Measurements from ENCODE around the gene PPP1R10. TPM values are rescaled to one million over a fixed set of nuclear protein-coding genes. Genes with fewer than 3 reads are reported as not detected.

Gene PPP1R10
- total RNA-seq, 1 experiment from 2014 or later, result 123 TPM

DNA sequence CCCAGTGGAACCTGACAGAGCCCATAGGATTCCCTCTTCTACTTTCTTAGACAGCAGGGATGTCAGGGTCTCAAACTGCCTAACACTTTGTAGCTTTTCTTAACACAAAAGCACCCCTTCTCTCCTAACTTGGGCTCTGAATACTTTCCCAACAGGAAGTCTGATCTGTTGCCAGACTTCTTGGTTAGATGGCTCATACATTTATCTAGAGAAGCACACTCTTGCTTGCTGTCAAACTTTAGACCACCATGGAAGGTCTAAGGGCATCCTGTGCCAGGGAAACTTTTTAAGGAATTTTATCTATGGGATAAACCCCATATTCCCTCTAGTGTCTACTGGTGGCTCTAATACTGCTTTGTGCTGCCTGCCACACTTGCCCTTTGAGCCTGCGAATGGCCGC, 26.6 kb upstream of the PPP1R10 start:
- no peaks in the 10 kb centered on the region for H3K9me3 Mint-ChIP-seq
- no peak overlapping the region for H3K27ac ChIP-seq (ENCODE audit: insufficient read length, low read depth, low read length)
- no peak overlapping the region for H2BK20ac ChIP-seq (ENCODE audit: low read depth, low read length, poor library complexity, severe bottlenecking)
- no peak overlapping the region for H4K8ac ChIP-seq (replicated peaks; ENCODE audit: insufficient read length, low read depth, low read length)
- H3K9me3 ChIP-seq (ENCODE audit: control insufficient read depth, low read depth, low read length), result no peaks in the 10 kb centered on the region
- H3K56ac ChIP-seq (ENCODE audit: insufficient read length, low read depth, low read length), result no peak overlapping the region
- no peaks in the 10 kb centered on the region for H4K20me1 ChIP-seq (ENCODE audit: control insufficient read depth, insufficient read depth, insufficient read length)
- peaks cover 2% of the 10 kb centered on the region for H3K79me1 ChIP-seq (ENCODE audit: insufficient read depth, low read depth, low read length, poor library complexity, severe bottlenecking)
- H3K23me2 ChIP-seq (ENCODE audit: insufficient read length, low read depth, low read length, poor library complexity, severe bottlenecking), result peaks cover 8% of the 10 kb centered on the region
- H2BK5ac ChIP-seq (ENCODE audit: insufficient read length, low read length), result no peak overlapping the region
- no peak overlapping the region; a peak in 1 of 5 replicates for H3K4me3 Mint-ChIP-seq
- TF ChIP-seq, protein P1, sequence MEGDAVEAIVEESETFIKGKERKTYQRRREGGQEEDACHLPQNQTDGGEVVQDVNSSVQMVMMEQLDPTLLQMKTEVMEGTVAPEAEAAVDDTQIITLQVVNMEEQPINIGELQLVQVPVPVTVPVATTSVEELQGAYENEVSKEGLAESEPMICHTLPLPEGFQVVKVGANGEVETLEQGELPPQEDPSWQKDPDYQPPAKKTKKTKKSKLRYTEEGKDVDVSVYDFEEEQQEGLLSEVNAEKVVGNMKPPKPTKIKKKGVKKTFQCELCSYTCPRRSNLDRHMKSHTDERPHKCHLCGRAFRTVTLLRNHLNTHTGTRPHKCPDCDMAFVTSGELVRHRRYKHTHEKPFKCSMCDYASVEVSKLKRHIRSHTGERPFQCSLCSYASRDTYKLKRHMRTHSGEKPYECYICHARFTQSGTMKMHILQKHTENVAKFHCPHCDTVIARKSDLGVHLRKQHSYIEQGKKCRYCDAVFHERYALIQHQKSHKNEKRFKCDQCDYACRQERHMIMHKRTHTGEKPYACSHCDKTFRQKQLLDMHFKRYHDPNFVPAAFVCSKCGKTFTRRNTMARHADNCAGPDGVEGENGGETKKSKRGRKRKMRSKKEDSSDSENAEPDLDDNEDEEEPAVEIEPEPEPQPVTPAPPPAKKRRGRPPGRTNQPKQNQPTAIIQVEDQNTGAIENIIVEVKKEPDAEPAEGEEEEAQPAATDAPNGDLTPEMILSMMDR (conservative IDR thresholded peaks at IDR 0.05), result no peak
- H4K5ac ChIP-seq (ENCODE audit: insufficient read length, low read depth, low read length), result no peak overlapping the region
- no peaks in the 10 kb centered on the region for H3K79me2 ChIP-seq (ENCODE audit: insufficient read depth, low read length)
- H3K4me1 ChIP-seq (ENCODE audit: insufficient read depth, low read length), result no peaks in the 10 kb centered on the region
- H3K14ac ChIP-seq (ENCODE audit: insufficient read depth, low read length), result no peak overlapping the region
- no peak overlapping the region for H2AK5ac ChIP-seq (ENCODE audit: insufficient read length, low read length)
- H3K27ac Mint-ChIP-seq, result no peak overlapping the region; a peak in 1 of 7 replicates
- no peaks in the 10 kb centered on the region for H3K27me3 ChIP-seq (ENCODE audit: insufficient read depth, low read length)
- H3K4me2 ChIP-seq (ENCODE audit: insufficient read depth, insufficient read length, low read length), result no peak overlapping the region
- no CpG with 5 or more reads among the region's 2 CpGs for WGBS (ENCODE audit: extremely low coverage, insufficient read length, low lambda C conversion rate)
- H2BK120ac ChIP-seq (ENCODE audit: low read depth, low read length, poor library complexity, severe bottlenecking), result no peak overlapping the region
- H2BK15ac ChIP-seq (ENCODE audit: low read depth, low read length), result no peak overlapping the region
- H3K4ac ChIP-seq (ENCODE audit: low read depth, low read length), result no peak overlapping the region
- no peak for DNase-seq
- peaks cover 14 to 17% of the 10 kb centered on the region in 2 experiments for H3K4me1 Mint-ChIP-seq
- H3K27me3 Mint-ChIP-seq (ENCODE audit: low read depth), result no peaks in the 10 kb centered on the region
- no peak overlapping the region for H3K18ac ChIP-seq (ENCODE audit: insufficient read length, low read depth, low read length)
- no peak overlapping the region for H3T11ph ChIP-seq (ENCODE audit: low read length)
- no peak overlapping the region for H2BK12ac ChIP-seq (ENCODE audit: insufficient read length, low read depth, low read length)
- no peak overlapping the region for H2AFZ ChIP-seq (ENCODE audit: low read length)
- peaks cover 11 to 61% (median 52%) of the 10 kb centered on the region in 3 experiments for H3K36me3 Mint-ChIP-seq (ENCODE audit: insufficient read depth in 1 of 3, low read depth in 3 of 3)
- H3K9ac ChIP-seq (ENCODE audit: extremely low read depth, insufficient read length, low read length), result no peak overlapping the region
- no peak overlapping the region for H4K91ac ChIP-seq (ENCODE audit: insufficient read length, low read depth, low read length)
- H3K23ac ChIP-seq (ENCODE audit: insufficient read length, low read depth, low read length), result no peak overlapping the region

All from H9 (cell line).